Endothelial cell of umbilical vein (primary cell): Measurements from ENCODE around the gene PRICKLE3. TPM values are rescaled to one million over a fixed set of nuclear protein-coding genes. Genes with fewer than 3 reads are reported as not detected.

ENCODE experiments used
- BruUV-seq: library from RNA; stranded (reverse); fragments of 400-500 nt; replicated peaks from 2 replicates; lab custom pipeline; 2021; lab: Mats Ljungman, UMichigan
- CTCF ChIA-PET: fragments of 300-600, 350-600 bp; sonication (Branson Sonifier 250); formaldehyde crosslinking; loops from one replicate; lab custom pipeline; 2021; ENCODE audit warnings: antibody characterized with exemption, inconsistent platforms; lab: Charles Lee
- POLR2A ChIA-PET: fragments of 300-600, 350-600 bp; sonication (Branson Sonifier 250); formaldehyde crosslinking; loops from one replicate; lab custom pipeline; 2021; ENCODE audit warnings: antibody characterized with exemption, inconsistent platforms; lab: Charles Lee
- DNase-seq: peaks from one replicate; pipeline ENCODE4 v3.0.0-alpha.2; 2011; ENCODE audit warnings: low read depth, low spot score
- FAIRE-seq: peaks from 2 replicates; lab custom pipeline; 2011; peaks lifted over from hg19 to GRCh38; lab: Jason Lieb, UNC
- H2AFZ ChIP-seq: 2 replicates; pipeline ENCODE4 v1.6.0; 2012; ENCODE audit warnings: low read depth, low read length, control low read depth, inconsistent platforms
- H3K27ac ChIP-seq: 2 replicates; pipeline ENCODE4 v1.5.1; 2011; ENCODE audit warnings: low read depth, mild to moderate bottlenecking, control low read depth, low read length, moderate library complexity; ENCODE audit not compliant: insufficient read depth
- H3K27me3 ChIP-seq, 2 experiments: 2 replicates each; pipeline versions ENCODE4 v1.6.0 to v1.6.1; 2011; ENCODE audit warnings: low read length in 2 of 2, mixed read lengths in 1 of 2; ENCODE audit not compliant: control insufficient read depth in 2 of 2, insufficient read depth in 2 of 2
- H3K36me3 ChIP-seq, 2 experiments: 2 replicates in 1 of 2; 3 replicates in 1 of 2; pipeline ENCODE4 v1.5.1; 2011; ENCODE audit warnings: low read length in 2 of 2, mild to moderate bottlenecking in 1 of 2, moderate library complexity in 1 of 2; ENCODE audit not compliant: control insufficient read depth in 2 of 2, insufficient read depth in 2 of 2; ENCODE audit errors: extremely low read depth in 1 of 2
- H3K4me1 ChIP-seq: 3 replicates; pipeline ENCODE4 v1.5.1; 2011; ENCODE audit warnings: mild to moderate bottlenecking, low read length; ENCODE audit not compliant: control insufficient read depth, insufficient read depth; ENCODE audit errors: extremely low read depth
- H3K4me2 ChIP-seq: 2 replicates; pipeline ENCODE4 v1.6.1; 2011; ENCODE audit warnings: low read length, control low read depth, mixed read lengths; ENCODE audit not compliant: insufficient read depth
- H3K4me3 ChIP-seq, 3 experiments: fragments of 200-600 bp in 1 of 3; sonication (generic), shearing (Covaris generic) in 1 of 3; replicated peaks in 1 of 3; 2 replicates each; pipeline ENCODE4 v1.5.1; 2011 to 2016; ENCODE audit warnings: control low read depth in 3 of 3, low read length in 3 of 3, mild to moderate bottlenecking in 2 of 3, inconsistent platforms in 1 of 3, low read depth in 1 of 3, moderate library complexity in 1 of 3; ENCODE audit not compliant: insufficient read depth in 1 of 3
- H3K79me2 ChIP-seq: 2 replicates; pipeline ENCODE4 v1.6.0; 2012; ENCODE audit warnings: low read length, inconsistent platforms; ENCODE audit not compliant: control insufficient read depth, insufficient read depth
- H3K9ac ChIP-seq: replicated peaks from 2 replicates; pipeline ENCODE3; 2011; ENCODE audit warnings: low read length, control low read depth; ENCODE audit not compliant: insufficient read depth; ENCODE audit errors: extremely low read depth
- H3K9me1 ChIP-seq: replicated peaks from 3 replicates; pipeline ENCODE4 v1.6.0; 2011; ENCODE audit warnings: mild to moderate bottlenecking, low read length; ENCODE audit not compliant: control insufficient read depth, insufficient read depth; ENCODE audit errors: extremely low read depth
- H3K9me3 ChIP-seq: replicated peaks from 2 replicates; pipeline ENCODE4 v1.5.1; 2012; ENCODE audit warnings: low read length, inconsistent platforms; ENCODE audit not compliant: control insufficient read depth, insufficient read depth
- H4K20me1 ChIP-seq: replicated peaks from 2 replicates; pipeline ENCODE3; 2011; ENCODE audit warnings: mild to moderate bottlenecking, low read length; ENCODE audit not compliant: control insufficient read depth, insufficient read depth; ENCODE audit errors: extremely low read depth
- EZH2 ChIP-seq: IDR thresholded peaks from 2 replicates; pipeline ENCODE4 v1.6.1; 2012; ENCODE audit warnings: borderline replicate concordance, low read depth, mild to moderate bottlenecking, moderate library complexity, low read length, inconsistent platforms; ENCODE audit not compliant: severe bottlenecking
- FOS ChIP-seq: IDR thresholded peaks from 2 replicates; pipeline ENCODE4 v1.6.1; 2011; ENCODE audit warnings: mild to moderate bottlenecking, low read length, moderate library complexity, borderline replicate concordance; ENCODE audit not compliant: insufficient read depth
- GATA2 ChIP-seq: IDR thresholded peaks from 2 replicates; pipeline ENCODE4 v1.7.0; 2011; ENCODE audit warnings: low read depth, mild to moderate bottlenecking, moderate library complexity, mixed read lengths, low read length; ENCODE audit not compliant: insufficient read length, insufficient read depth
- JUN ChIP-seq: IDR thresholded peaks from 2 replicates; pipeline ENCODE4 v1.6.1; 2011; ENCODE audit warnings: borderline replicate concordance, low read depth; ENCODE audit not compliant: insufficient read length, insufficient read depth
- MYC ChIP-seq: IDR thresholded peaks from one replicate; pipeline ENCODE4 v1.6.1; 2011; ENCODE audit warnings: mild to moderate bottlenecking, low read depth, low read length
- POLR2A ChIP-seq: IDR thresholded peaks from 2 replicates; pipeline ENCODE4 v1.6.1; 2012; ENCODE audit warnings: low read depth, mild to moderate bottlenecking, control low read depth, low read length
- POLR2AphosphoS5 ChIP-seq: IDR thresholded peaks from 2 replicates; pipeline ENCODE4 v1.6.1; 2012; ENCODE audit warnings: low read depth, mild to moderate bottlenecking, control low read depth, low read length, moderate library complexity; ENCODE audit not compliant: insufficient read depth
- dilution Hi-C: fragments of 300-500 bp; cut with MboI; formaldehyde crosslinking; loops from one replicate; pipeline ENCODE4 v1.15.0; 2019; ENCODE audit warnings: low sequenced_read_pairs; ENCODE audit not compliant: extremely low pct_ligation_motif_present
- intact Hi-C: fragments of 100-400 bp; cut with micrococcal nuclease; formaldehyde crosslinking; loops from one replicate; pipeline ENCODE4 v1.10.0; 2022
- polyA plus RNA-seq, 4 experiments: library from polyadenylated mRNA; depleted of rRNA in 3 of 4; stranded (reverse) in 3 of 4; unstranded in 1 of 4; fragments of >200 nt; gene quantifications; 2 replicates each; pipeline versions ENCODE4 v1.2.1 to v1.2.3, GENCODE V29; 2011 to 2012; ENCODE audit warnings: missing spikeins in 1 of 4
- total RNA-seq: library from RNA; stranded (reverse); gene quantifications from 2 replicates; pipeline ENCODE4 v1.2.3, GENCODE V29; 2021
- TF ChIP-seq, protein P1 (sequence below), 2 donors: IDR thresholded peaks; 1 replicate in 1 of 2; 2 replicates in 1 of 2; pipeline ENCODE4 v1.5.1; 2011; ENCODE audit warnings: low read length in 2 of 2, mild to moderate bottlenecking in 2 of 2, moderate library complexity in 2 of 2, control low read depth in 1 of 2, inconsistent platforms in 1 of 2, low read depth in 1 of 2; ENCODE audit not compliant: insufficient read depth in 1 of 2; ENCODE audit errors: extremely low read depth in 1 of 2
- TF ChIP-seq, protein P2 (sequence below): IDR thresholded peaks from 2 replicates; pipeline ENCODE4 v1.6.1; 2011; ENCODE audit not compliant: insufficient read depth, insufficient read length

Gene PRICKLE3
- total and polyA plus RNA-seq, 2 donors (not counting 3 experiments of a cell fraction or from before 2014, with no cell fraction given): 6.8 to 15.0 TPM

DNA sequence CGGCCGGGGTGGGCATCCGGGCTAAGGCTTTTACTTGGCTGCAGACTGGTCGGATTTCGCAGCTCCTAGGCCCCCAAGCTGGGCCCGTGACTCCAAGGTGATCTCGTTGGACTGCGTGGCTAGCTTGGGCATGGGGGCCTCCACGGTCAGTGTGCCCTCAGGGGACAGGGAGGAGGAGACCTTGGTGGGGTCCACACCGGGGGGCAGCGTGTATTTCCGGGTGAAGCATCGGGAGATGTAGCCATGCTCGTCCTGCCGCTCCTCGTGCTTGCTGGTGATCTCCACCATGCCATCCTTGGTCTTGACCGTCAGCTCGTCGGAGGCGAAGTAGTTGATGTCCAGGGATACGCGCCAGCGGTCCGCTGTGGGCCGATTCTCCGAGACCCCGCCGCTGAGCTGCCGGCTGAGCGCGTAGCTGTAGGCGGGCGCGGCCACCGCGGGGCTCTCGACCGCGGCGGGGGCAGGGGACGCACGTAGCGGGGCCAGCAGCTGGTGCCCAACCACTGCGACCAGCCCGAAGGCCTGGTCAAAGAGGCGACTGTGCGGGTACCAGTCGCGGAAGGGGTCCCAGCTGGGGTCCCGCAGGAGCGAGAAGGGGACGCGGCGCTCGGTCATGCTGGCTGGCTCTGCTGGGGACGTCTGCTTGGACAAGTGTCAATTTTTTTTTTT, 47.8 kb upstream of the PRICKLE3 start:
- Histone ChIP-seq H3K4me2 (no peak overlapping the region), H3K9ac (no peak overlapping the region), H3K9me3 (no peaks in the 10 kb centered on the region), H3K4me3 (no peak overlapping the region), H3K36me3 (no peaks in the 10 kb centered on the region), H4K20me1 (no peaks in the 10 kb centered on the region), H3K27me3 (no peaks in the 10 kb centered on the region), H2AFZ (peak overlapping the region; percentile 59), H3K9me1 (no peaks in the 10 kb centered on the region), H3K4me1 (peaks cover 2% of the 10 kb centered on the region), H3K79me2 (no peaks in the 10 kb centered on the region), H3K27ac (no peak overlapping the region)
- dilution Hi-C loops (no loop called here), intact Hi-C loops (loop anchor here (2.0 kb wide), 1 partner anchor 33 kb away; the partner anchor contains the start of gene SYP)
- no peak for DNase-seq
- POLR2A ChIA-PET: no interaction called here
- no peak for FAIRE-seq
- no TSS peak for BruUV-seq
- no peak for TF ChIP-seq JUN
- no peak for TF ChIP-seq POLR2A
- TF ChIP-seq FOS: no peak
- TF ChIP-seq, protein P1, sequence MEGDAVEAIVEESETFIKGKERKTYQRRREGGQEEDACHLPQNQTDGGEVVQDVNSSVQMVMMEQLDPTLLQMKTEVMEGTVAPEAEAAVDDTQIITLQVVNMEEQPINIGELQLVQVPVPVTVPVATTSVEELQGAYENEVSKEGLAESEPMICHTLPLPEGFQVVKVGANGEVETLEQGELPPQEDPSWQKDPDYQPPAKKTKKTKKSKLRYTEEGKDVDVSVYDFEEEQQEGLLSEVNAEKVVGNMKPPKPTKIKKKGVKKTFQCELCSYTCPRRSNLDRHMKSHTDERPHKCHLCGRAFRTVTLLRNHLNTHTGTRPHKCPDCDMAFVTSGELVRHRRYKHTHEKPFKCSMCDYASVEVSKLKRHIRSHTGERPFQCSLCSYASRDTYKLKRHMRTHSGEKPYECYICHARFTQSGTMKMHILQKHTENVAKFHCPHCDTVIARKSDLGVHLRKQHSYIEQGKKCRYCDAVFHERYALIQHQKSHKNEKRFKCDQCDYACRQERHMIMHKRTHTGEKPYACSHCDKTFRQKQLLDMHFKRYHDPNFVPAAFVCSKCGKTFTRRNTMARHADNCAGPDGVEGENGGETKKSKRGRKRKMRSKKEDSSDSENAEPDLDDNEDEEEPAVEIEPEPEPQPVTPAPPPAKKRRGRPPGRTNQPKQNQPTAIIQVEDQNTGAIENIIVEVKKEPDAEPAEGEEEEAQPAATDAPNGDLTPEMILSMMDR (IDR thresholded peaks at IDR 0.05; ENCODE audit: extremely low read depth in 1 of 2, insufficient read depth in 1 of 2, low read depth in 1 of 2, low read length in 2 of 2): no peak
- no peak for TF ChIP-seq MYC
- TF ChIP-seq GATA2: no peak
- TF ChIP-seq, protein P2, sequence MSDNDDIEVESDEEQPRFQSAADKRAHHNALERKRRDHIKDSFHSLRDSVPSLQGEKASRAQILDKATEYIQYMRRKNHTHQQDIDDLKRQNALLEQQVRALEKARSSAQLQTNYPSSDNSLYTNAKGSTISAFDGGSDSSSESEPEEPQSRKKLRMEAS: no peak
- no peak for TF ChIP-seq EZH2
- no peak for TF ChIP-seq POLR2AphosphoS5
- CTCF ChIA-PET: interaction anchor here (0.9 kb wide), 1 partner anchor 41 kb away, joined by 4 read pairs; no protein-coding TSS in a partner anchor
